Trophoblast cell (in vitro differentiated cells and primary cell): ENCODE results near the gene PPP2R5D.

ENCODE experiments used
- DNase-seq, 2 donors: peaks; one replicate each; pipeline ENCODE4 v3.0.0-alpha.2; 2016
- H2AFZ ChIP-seq: 2 replicates; pipeline ENCODE4 v1.6.1; 2013; ENCODE audit warnings: low read length, moderate library complexity, mild to moderate bottlenecking; ENCODE audit not compliant: insufficient read depth, poor library complexity
- H2AK5ac ChIP-seq: 2 replicates; pipeline ENCODE4 v1.6.1; 2013; ENCODE audit warnings: mild to moderate bottlenecking, low read length
- H2BK120ac ChIP-seq: 2 replicates; pipeline ENCODE4 v1.6.1; 2013; ENCODE audit warnings: low read length, mild to moderate bottlenecking, moderate library complexity; ENCODE audit not compliant: insufficient read depth, poor library complexity
- H2BK12ac ChIP-seq: 2 replicates; pipeline ENCODE4 v1.6.1; 2013; ENCODE audit warnings: mild to moderate bottlenecking, low read length, moderate library complexity
- H2BK5ac ChIP-seq: 2 replicates; pipeline ENCODE4 v1.6.1; 2013; ENCODE audit warnings: low read length, low read depth, moderate library complexity, mild to moderate bottlenecking; ENCODE audit not compliant: poor library complexity
- H3K14ac ChIP-seq: 2 replicates; pipeline ENCODE4 v1.6.1; 2013; ENCODE audit warnings: mild to moderate bottlenecking, low read length
- H3K18ac ChIP-seq: 2 replicates; pipeline ENCODE4 v1.6.1; 2013; ENCODE audit warnings: mild to moderate bottlenecking, low read length
- H3K23ac ChIP-seq: 2 replicates; pipeline ENCODE4 v1.6.1; 2013; ENCODE audit warnings: low read length
- H3K27ac ChIP-seq: 2 replicates; pipeline ENCODE4 v1.5.1; 2013; ENCODE audit warnings: low read depth, mild to moderate bottlenecking, inconsistent platforms, low read length, moderate library complexity
- H3K27me3 ChIP-seq: 2 replicates; pipeline ENCODE4 v1.6.1; 2013; ENCODE audit warnings: inconsistent platforms, mild to moderate bottlenecking, low read length, moderate library complexity; ENCODE audit not compliant: insufficient read depth
- H3K36me3 ChIP-seq, 2 experiments: 1 replicate in 1 of 2; 2 replicates in 1 of 2; pipeline ENCODE4 v1.6.1; 2013; ENCODE audit warnings: low read length in 2 of 2, mild to moderate bottlenecking in 2 of 2, moderate library complexity in 1 of 2; ENCODE audit not compliant: insufficient read depth in 2 of 2, control insufficient read depth in 1 of 2
- H3K4ac ChIP-seq: 2 replicates; pipeline ENCODE4 v1.6.1; 2013; ENCODE audit warnings: low read depth, mild to moderate bottlenecking, low read length, moderate library complexity
- H3K4me1 ChIP-seq, 2 experiments: 1 replicate in 1 of 2; 2 replicates in 1 of 2; pipeline ENCODE4 v1.6.1; 2013; ENCODE audit warnings: low read length in 2 of 2, mild to moderate bottlenecking in 2 of 2, moderate library complexity in 1 of 2; ENCODE audit not compliant: insufficient read depth in 2 of 2, control insufficient read depth in 1 of 2
- H3K4me2 ChIP-seq: 2 replicates; pipeline ENCODE4 v1.6.1; 2013; ENCODE audit warnings: inconsistent platforms, mild to moderate bottlenecking, low read length, moderate library complexity
- H3K4me3 ChIP-seq: 2 replicates; pipeline ENCODE4 v1.5.1; 2013; ENCODE audit warnings: mild to moderate bottlenecking, low read depth, low read length, inconsistent platforms
- H3K79me1 ChIP-seq: one replicate; pipeline ENCODE4 v1.6.1; 2013; ENCODE audit warnings: low read length
- H3K79me2 ChIP-seq: 2 replicates; pipeline ENCODE4 v1.6.1; 2013; ENCODE audit warnings: low read length, mild to moderate bottlenecking; ENCODE audit not compliant: control insufficient read depth, insufficient read depth, poor library complexity
- H3K9ac ChIP-seq: 2 replicates; pipeline ENCODE4 v1.6.1; 2013; ENCODE audit warnings: mild to moderate bottlenecking, low read length
- H3K9me3 ChIP-seq: 2 replicates; pipeline ENCODE4 v1.6.1; 2013; ENCODE audit warnings: low read depth, mild to moderate bottlenecking, control low read depth, inconsistent platforms, low read length; ENCODE audit not compliant: insufficient read depth
- H4K12ac ChIP-seq: 2 replicates; pipeline ENCODE4 v1.6.1; 2013; ENCODE audit warnings: low read depth, mild to moderate bottlenecking, low read length, moderate library complexity
- H4K8ac ChIP-seq: 2 replicates; pipeline ENCODE4 v1.6.1; 2013; ENCODE audit warnings: low read depth, mild to moderate bottlenecking, low read length, moderate library complexity
- H4K91ac ChIP-seq: one replicate; pipeline ENCODE4 v1.6.1; 2013; ENCODE audit warnings: low read depth, mild to moderate bottlenecking, low read length, moderate library complexity
- WGBS: extraction: QIAGEN DNeasy Blood & Tissue Kit; methylation state at CpG from one replicate; pipeline ENCODE4 v1.1.7; 2013; ENCODE audit warnings: missing lambda C conversion rate; ENCODE audit not compliant: insufficient read length, insufficient coverage; ENCODE audit errors: extremely low coverage; 5-methylcytosine and 5-hydroxymethylcytosine counted together

Gene PPP2R5D

GRCh38 chr6:43020847-43021246 is 36.5 kb downstream of the PPP2R5D start:
- Histone ChIP-seq H3K79me1 (peaks cover 5% of the 10 kb centered on the region), H2AFZ (peak overlapping the region; percentile 89), H3K4me3 (no peak overlapping the region), H2BK5ac (no peak overlapping the region), H3K14ac (no peak overlapping the region), H3K4ac (no peak overlapping the region), H3K9me3 (no peaks in the 10 kb centered on the region), H3K4me1 (peaks cover 0 to 10% of the 10 kb centered on the region in 2 experiments), H3K79me2 (peaks cover 7% of the 10 kb centered on the region), H3K36me3 (peaks cover 39 to 53% of the 10 kb centered on the region in 2 experiments), H3K4me2 (peak overlapping the region; percentile 62), H2AK5ac (no peak overlapping the region), H2BK120ac (no peak overlapping the region), H2BK12ac (no peak overlapping the region), H3K27ac (no peak overlapping the region), H3K9ac (no peak overlapping the region), H4K8ac (peak overlapping the region; percentile 97), H4K91ac (peak overlapping the region; percentile 97), H3K27me3 (no peaks in the 10 kb centered on the region), H4K12ac (peak overlapping the region; percentile 2), H3K23ac (no peak overlapping the region), H3K18ac (no peak overlapping the region)
- DNase-seq: no peak
- WGBS: no CpG with 5 or more reads among the region's 5 CpGs

GRCh38 chr6:43021270-43022047 is 37.1 kb downstream of the PPP2R5D start, which contains the start of gene RRP36:
TSS of gene RRP36 (plus strand) at chr6:43021623. CDS start at chr6:43021655, 32 bp downstream.
- H4K8ac ChIP-seq: peak within 1 kb of the TSS; percentile 97
- H3K14ac ChIP-seq: peak within 1 kb of the TSS; percentile 99
- H3K79me1 ChIP-seq: peaks cover 5% of the 10 kb centered on the region
- peak within 1 kb of the TSS; percentile 82 for H2BK120ac ChIP-seq
- peak within 1 kb of the TSS; percentile 98 for H3K4ac ChIP-seq
- H3K36me3 ChIP-seq: peaks cover 42 to 60% of the 10 kb centered on the region in 2 experiments
- no peak within 1 kb of the TSS for H2BK12ac ChIP-seq
- peak within 1 kb of the TSS; percentile 89 for H2AFZ ChIP-seq
- peak; percentile 81 to 84 for DNase-seq
- peak within 1 kb of the TSS; percentile 94 for H2BK5ac ChIP-seq
- H3K9me3 ChIP-seq: no peaks in the 10 kb centered on the region
- H3K18ac ChIP-seq: peak within 1 kb of the TSS; percentile 98
- no peak within 1 kb of the TSS for H3K23ac ChIP-seq
- H3K4me2 ChIP-seq: peak within 1 kb of the TSS; percentile 72
- peak within 1 kb of the TSS; percentile 98 for H3K9ac ChIP-seq
- H3K27ac ChIP-seq: peak within 1 kb of the TSS; percentile 63
- peak within 1 kb of the TSS; percentile 98 for H4K12ac ChIP-seq
- peak within 1 kb of the TSS; percentile 97 for H4K91ac ChIP-seq
- peak within 1 kb of the TSS; percentile 95 for H2AK5ac ChIP-seq
- peak within 1 kb of the TSS; percentile 86 for H3K4me3 ChIP-seq
- H3K27me3 ChIP-seq: no peaks in the 10 kb centered on the region
- no CpG with 5 or more reads among the region's 56 CpGs for WGBS
- peaks cover 7% of the 10 kb centered on the region for H3K79me2 ChIP-seq
- H3K4me1 ChIP-seq: peaks cover 0 to 10% of the 10 kb centered on the region in 2 experiments

- Histone ChIP-seq H3K79me2 (peaks cover 7% of the 10 kb centered on the region), H2BK12ac (no peak overlapping the region)
- DNase-seq: no peak
Measured at GRCh38 chr6:43024436-43024835, 40.1 kb downstream of the PPP2R5D start.

GRCh38 chr6:43026365-43026764 is 42.0 kb downstream of the PPP2R5D start:
- H3K18ac ChIP-seq: no peak overlapping the region
- H3K4me3 ChIP-seq: no peak overlapping the region
- no peak overlapping the region for H2BK120ac ChIP-seq
- no peak overlapping the region for H3K4ac ChIP-seq
- H4K12ac ChIP-seq: no peak overlapping the region
- H3K9ac ChIP-seq: no peak overlapping the region
- peaks cover 59 to 67% of the 10 kb centered on the region in 2 experiments for H3K36me3 ChIP-seq
- peaks cover 3% of the 10 kb centered on the region for H3K79me1 ChIP-seq
- no peak overlapping the region for H3K4me2 ChIP-seq
- H3K14ac ChIP-seq: no peak overlapping the region
- H3K9me3 ChIP-seq: peaks cover 2% of the 10 kb centered on the region
- no peak overlapping the region for H2BK12ac ChIP-seq
- H2BK5ac ChIP-seq: no peak overlapping the region
- H2AK5ac ChIP-seq: no peak overlapping the region
- H3K27me3 ChIP-seq: no peaks in the 10 kb centered on the region
- H3K79me2 ChIP-seq: peaks cover 6% of the 10 kb centered on the region
- H2AFZ ChIP-seq: no peak overlapping the region
- H3K4me1 ChIP-seq: peaks cover 0 to 3% of the 10 kb centered on the region in 2 experiments
- no peak overlapping the region for H4K91ac ChIP-seq
- DNase-seq: no peak
- no peak overlapping the region for H3K23ac ChIP-seq
- no peak overlapping the region for H4K8ac ChIP-seq
- no peak overlapping the region for H3K27ac ChIP-seq
- WGBS: no CpG with 5 or more reads among the region's 5 CpGs

More at GRCh38 chr6:43024436-43024835, 40.1 kb downstream of the PPP2R5D start:
- no peak overlapping the region for H2AK5ac ChIP-seq
- peaks cover 51 to 68% of the 10 kb centered on the region in 2 experiments for H3K36me3 ChIP-seq
- H3K27me3 ChIP-seq: no peaks in the 10 kb centered on the region
- H3K18ac ChIP-seq: no peak overlapping the region
- H3K23ac ChIP-seq: no peak overlapping the region
- no peak overlapping the region for H2BK5ac ChIP-seq
- no peak overlapping the region for H4K91ac ChIP-seq
- WGBS: no CpG with 5 or more reads among the region's 2 CpGs
- H4K12ac ChIP-seq: no peak overlapping the region
- no peak overlapping the region for H3K14ac ChIP-seq
- H3K4me3 ChIP-seq: no peak overlapping the region
- H3K4me1 ChIP-seq: peaks cover 0 to 10% of the 10 kb centered on the region in 2 experiments
- peaks cover 2% of the 10 kb centered on the region for H3K9me3 ChIP-seq
- H3K4me2 ChIP-seq: no peak overlapping the region
- peaks cover 5% of the 10 kb centered on the region for H3K79me1 ChIP-seq
- no peak overlapping the region for H4K8ac ChIP-seq
- no peak overlapping the region for H2AFZ ChIP-seq
- H3K9ac ChIP-seq: no peak overlapping the region
- H3K4ac ChIP-seq: no peak overlapping the region
- no peak overlapping the region for H2BK120ac ChIP-seq
- no peak overlapping the region for H3K27ac ChIP-seq
